Caco-2 (cell line): ENCODE data around the gene EIF4ENIF1. TPM values are rescaled to one million over a fixed set of nuclear protein-coding genes. Genes with fewer than 3 reads are reported as not detected.

Experiments
- BruUV-seq: library from RNA; stranded (reverse); fragments of 400-500 nt; replicated peaks from 2 replicates; lab custom pipeline; 2021; lab: Mats Ljungman, UMichigan
- CTCF ChIA-PET: fragments of 300-600 bp; sonication (Branson Sonifier 250); formaldehyde crosslinking; loops from one replicate; lab custom pipeline; 2022; ENCODE audit warnings: antibody characterized with exemption; lab: Charles Lee
- POLR2A ChIA-PET: fragments of 300-600 bp; sonication (Branson Sonifier 250); formaldehyde crosslinking; loops from one replicate; lab custom pipeline; 2022; ENCODE audit warnings: antibody characterized with exemption; lab: Charles Lee
- DNase-seq, 2 experiments: peaks; one replicate each; pipeline versions ENCODE4 v3.0.0 to v3.0.0-alpha.2; 2020 to 2022
- H3K27me3 ChIP-seq: replicated peaks from 2 replicates; pipeline ENCODE4 v1.6.0; 2011; ENCODE audit warnings: low read length; ENCODE audit not compliant: control insufficient read depth, insufficient read depth
- H3K36me3 ChIP-seq: 2 replicates; pipeline ENCODE4 v1.5.1; 2011; ENCODE audit warnings: low read length; ENCODE audit not compliant: control insufficient read depth, insufficient read depth
- H3K4me1 ChIP-seq: fragments of 250-450 bp; sonication (Bioruptor Pico); 2 replicates; pipeline ENCODE4 v1.5.1; 2020; ENCODE audit warnings: mild to moderate bottlenecking
- H3K4me3 ChIP-seq: 2 replicates; pipeline ENCODE4 v1.5.1; 2011; ENCODE audit warnings: low read depth, mild to moderate bottlenecking, control low read depth, low read length
- H3K9me3 ChIP-seq: fragments of 250-450 bp; sonication (Bioruptor Pico); 2 replicates; pipeline ENCODE4 v1.5.1; 2020; ENCODE audit warnings: mild to moderate bottlenecking, moderate library complexity
- H3K27ac Mint-ChIP-seq: one replicate; pipeline ENCODE4 v1.8.0; 2022; ENCODE audit warnings: mixed read lengths; ENCODE audit not compliant: unreplicated experiment
- H3K27me3 Mint-ChIP-seq: one replicate; pipeline ENCODE4 v1.8.0; 2022; ENCODE audit warnings: mixed read lengths; ENCODE audit not compliant: insufficient read depth, unreplicated experiment
- H3K36me3 Mint-ChIP-seq: one replicate; pipeline ENCODE4 v1.8.0; 2022; ENCODE audit warnings: mild to moderate bottlenecking, mixed read lengths; ENCODE audit not compliant: insufficient read depth, unreplicated experiment
- H3K4me1 Mint-ChIP-seq: one replicate; pipeline ENCODE4 v1.8.0; 2022; ENCODE audit warnings: low read depth, mixed read lengths; ENCODE audit not compliant: unreplicated experiment
- H3K4me3 Mint-ChIP-seq: one replicate; pipeline ENCODE4 v1.8.0; 2022; ENCODE audit warnings: mild to moderate bottlenecking, moderate library complexity, mixed read lengths; ENCODE audit not compliant: unreplicated experiment
- H3K9me3 Mint-ChIP-seq: one replicate; pipeline ENCODE4 v1.8.0; 2022; ENCODE audit warnings: mixed read lengths; ENCODE audit not compliant: unreplicated experiment
- CTCF ChIP-seq, 2 experiments: fragments of 200-600 bp in 1 of 2; IDR thresholded peaks; 1 replicate in 1 of 2; 2 replicates in 1 of 2; pipeline versions ENCODE4 v1.5.1 to v1.8.0; 2011 to 2022; ENCODE audit warnings: antibody characterized with exemption in 1 of 2, control low read depth in 1 of 2, inconsistent platforms in 1 of 2, low read depth in 1 of 2, low read length in 1 of 2, mild to moderate bottlenecking in 1 of 2, moderate library complexity in 1 of 2; ENCODE audit not compliant: insufficient read depth in 1 of 2, severe bottlenecking in 1 of 2, unreplicated experiment in 1 of 2
- intact Hi-C: fragments of 100-400 bp; cut with micrococcal nuclease; formaldehyde crosslinking; loops from one replicate; pipeline ENCODE4 v1.10.0; 2022; ENCODE audit not compliant: unreplicated experiment
- total RNA-seq: library from RNA; stranded (reverse); gene quantifications from 2 replicates; pipeline ENCODE4 v1.2.3, GENCODE V29; 2022

Gene EIF4ENIF1
- total RNA-seq, 1 experiment from 2014 or later = 39.7 TPM

- no peaks in the 10 kb centered on the region for H3K27me3 ChIP-seq
- CTCF ChIA-PET = no interaction called here
- TF ChIP-seq CTCF (IDR thresholded peaks at IDR 0.05; ENCODE audit: insufficient read depth in 1 of 2, low read depth in 1 of 2, low read length in 1 of 2, severe bottlenecking in 1 of 2, unreplicated experiment in 1 of 2) = no peak
- no peaks in the 10 kb centered on the region for H3K9me3 ChIP-seq
- Mint-ChIP-seq H3K9me3 (no peaks in the 10 kb centered on the region), H3K4me3 (no peak overlapping the region), H3K4me1 (no peaks in the 10 kb centered on the region), H3K36me3 (peaks cover 77% of the 10 kb centered on the region), H3K27me3 (no peaks in the 10 kb centered on the region), H3K27ac (no peak overlapping the region)
- DNase-seq = no peak
- no TSS peak for BruUV-seq
- H3K4me1 ChIP-seq = no peaks in the 10 kb centered on the region
- H3K36me3 ChIP-seq = peaks cover 1% of the 10 kb centered on the region; the same call in 1 of the 2 replicates
- H3K4me3 ChIP-seq = no peak overlapping the region
- intact Hi-C loops = no loop called here
- POLR2A ChIA-PET = no interaction called here
Measured at GRCh38 chr22:31481129-31481528, 8.5 kb downstream of the EIF4ENIF1 start.

GRCh38 chr22:31477329-31477728 is 12.3 kb downstream of the EIF4ENIF1 start:
- ChIA-PET CTCF (no interaction called here), POLR2A (no interaction called here)
- BruUV-seq = no TSS peak
- Mint-ChIP-seq H3K4me3 (no peak overlapping the region), H3K27ac (no peak overlapping the region), H3K27me3 (no peaks in the 10 kb centered on the region), H3K4me1 (no peaks in the 10 kb centered on the region), H3K36me3 (peaks cover 60% of the 10 kb centered on the region), H3K9me3 (no peaks in the 10 kb centered on the region)
- DNase-seq = no peak
- H3K36me3 ChIP-seq = peaks cover 1% of the 10 kb centered on the region; the same call in 1 of the 2 replicates
- H3K4me3 ChIP-seq = no peak overlapping the region
- H3K27me3 ChIP-seq = no peaks in the 10 kb centered on the region
- H3K4me1 ChIP-seq = no peaks in the 10 kb centered on the region
- no peaks in the 10 kb centered on the region for H3K9me3 ChIP-seq
- TF ChIP-seq CTCF (IDR thresholded peaks at IDR 0.05; ENCODE audit: insufficient read depth in 1 of 2, low read depth in 1 of 2, low read length in 1 of 2, severe bottlenecking in 1 of 2, unreplicated experiment in 1 of 2) = no peak
- intact Hi-C loops = no loop called here

GRCh38 chr22:31475800-31476199 is 13.8 kb downstream of the EIF4ENIF1 start:
- Histone ChIP-seq H3K4me3 (no peak overlapping the region), H3K27me3 (no peaks in the 10 kb centered on the region), H3K36me3 (no peaks in the 10 kb centered on the region), H3K9me3 (no peaks in the 10 kb centered on the region), H3K4me1 (no peaks in the 10 kb centered on the region)
- Mint-ChIP-seq H3K9me3 (no peaks in the 10 kb centered on the region), H3K4me1 (no peaks in the 10 kb centered on the region), H3K4me3 (no peak overlapping the region), H3K27ac (no peak overlapping the region), H3K36me3 (peaks cover 58% of the 10 kb centered on the region), H3K27me3 (no peaks in the 10 kb centered on the region)
- CTCF ChIA-PET = no interaction called here
- BruUV-seq = no TSS peak
- POLR2A ChIA-PET = no interaction called here
- DNase-seq = no peak
- intact Hi-C loops = no loop called here
- TF ChIP-seq CTCF (IDR thresholded peaks at IDR 0.05; ENCODE audit: insufficient read depth in 1 of 2, low read depth in 1 of 2, low read length in 1 of 2, severe bottlenecking in 1 of 2, unreplicated experiment in 1 of 2) = no peak
